HepG2 (cell line): ENCODE results near the gene PEF1. TPM values are rescaled to one million over a fixed set of nuclear protein-coding genes. Genes with fewer than 3 reads are reported as not detected.
A peak's percentile ranks its signal among the peaks of the same experiment; 100 is the strongest.

Source experiments
- ATAC-seq: fragments of 200-7000 bp; cut with Tn5 transposase; 3 replicates; pipeline ENCODE4 v1.9.1; 2020; ENCODE audit warnings: mild to moderate bottlenecking, moderate library complexity
- BruUV-seq: library from RNA; stranded (reverse); fragments of 400-500 nt; replicated peaks from 2 replicates; lab custom pipeline; 2021; lab: Mats Ljungman, UMichigan
- CTCF ChIA-PET: fragments of 300-600 bp; formaldehyde crosslinking; extraction: SDS; loops from one replicate; lab custom pipeline; 2021; ENCODE audit warnings: low total read pairs, inconsistent platforms, low intra/inter-chr PET ratio; lab: Yijun Ruan, JAX
- POLR2A ChIA-PET: fragments of 350-600 bp; sonication (Branson Sonifier 250); formaldehyde crosslinking; loops from one replicate; lab custom pipeline; 2020; ENCODE audit warnings: antibody characterized with exemption, inconsistent platforms; lab: Yijun Ruan, JAX
- DNase-seq: peaks from one replicate; pipeline ENCODE4 v3.0.0-alpha.2; 2015; ENCODE audit warnings: low spot score
- FAIRE-seq: peaks from 3 replicates; lab custom pipeline; 2011; peaks lifted over from hg19 to GRCh38; lab: Jason Lieb, UNC
- H2AFZ ChIP-seq: one replicate; pipeline ENCODE4 v1.6.1; 2011; ENCODE audit warnings: low read length, inconsistent platforms
- H3K27ac ChIP-seq: fragments of 300-600 bp; 3 replicates; pipeline ENCODE4 v1.8.0; 2011; ENCODE audit warnings: mixed run types, mild to moderate bottlenecking, mixed read lengths, low read length, inconsistent platforms; ENCODE audit not compliant: insufficient read depth; ENCODE audit errors: extremely low read length
- H3K27me3 ChIP-seq, 2 experiments: fragments of 200-600 bp in 1 of 2; 2 replicates in 1 of 2; 3 replicates in 1 of 2; pipeline versions ENCODE4 v1.6.0 to v1.8.0; 2011; ENCODE audit warnings: low read length in 2 of 2, mild to moderate bottlenecking in 2 of 2, moderate library complexity in 2 of 2, inconsistent platforms in 1 of 2; ENCODE audit not compliant: insufficient read depth in 2 of 2, control insufficient read depth in 1 of 2
- H3K36me3 ChIP-seq, 2 experiments: fragments of 200-600 bp in 1 of 2; replicated peaks in 1 of 2; 2 replicates in 1 of 2; 3 replicates in 1 of 2; pipeline versions ENCODE4 v1.5.1 to v1.8.0; 2011; ENCODE audit warnings: low read length in 2 of 2, inconsistent platforms in 1 of 2; ENCODE audit not compliant: insufficient read depth in 2 of 2, control insufficient read depth in 1 of 2
- H3K4me1 ChIP-seq: 2 replicates; pipeline ENCODE4 v1.5.1; 2012; ENCODE audit warnings: low read length, inconsistent platforms; ENCODE audit not compliant: insufficient read depth
- H3K4me2 ChIP-seq: 2 replicates; pipeline ENCODE4 v1.6.0; 2011; ENCODE audit warnings: low read depth, low read length, inconsistent platforms
- H3K4me3 ChIP-seq, 3 experiments: fragments of 200-600 bp in 1 of 3; sonication (generic), shearing (Covaris generic) in 1 of 3; replicated peaks in 1 of 3; 2 replicates each; pipeline ENCODE4 v1.5.1; 2011 to 2016; ENCODE audit warnings: low read length in 3 of 3, inconsistent platforms in 2 of 3, low read depth in 2 of 3, mild to moderate bottlenecking in 2 of 3, control low read depth in 1 of 3, mixed read lengths in 1 of 3; ENCODE audit not compliant: insufficient read depth in 1 of 3
- H3K79me2 ChIP-seq: one replicate; pipeline ENCODE4 v1.6.1; 2011; ENCODE audit warnings: low read length, inconsistent platforms; ENCODE audit not compliant: insufficient read depth
- H3K9ac ChIP-seq: 2 replicates; pipeline ENCODE4 v1.6.0; 2011; ENCODE audit warnings: mild to moderate bottlenecking, low read depth, low read length, inconsistent platforms; ENCODE audit not compliant: insufficient read depth
- H3K9me3 ChIP-seq: 2 replicates; pipeline ENCODE4 v1.5.1; 2012; ENCODE audit warnings: mild to moderate bottlenecking, low read length
- H4K20me1 ChIP-seq: 2 replicates; pipeline ENCODE4 v1.6.0; 2011; ENCODE audit warnings: inconsistent platforms, mild to moderate bottlenecking, low read length, moderate library complexity; ENCODE audit not compliant: insufficient read depth
- CBX2 ChIP-seq, 2 experiments: fragments of 200-600 bp in 1 of 2; sonication (generic); formaldehyde crosslinking in 1 of 2; IDR thresholded peaks; 2 replicates each; pipeline versions ENCODE4 v1.7.0 to v1.8.1; 2018 to 2022; ENCODE audit warnings: low read depth in 2 of 2, low read length in 1 of 2, mild to moderate bottlenecking in 1 of 2, missing genetic modification reagents in 1 of 2
- FOXP1 ChIP-seq, 2 experiments: fragments of 450-650 bp in 1 of 2; IDR thresholded peaks; 2 replicates each; pipeline ENCODE4 v1.6.1; 2017 to 2018; ENCODE audit warnings: antibody characterized with exemption in 1 of 2
- KMT2B ChIP-seq: IDR thresholded peaks from 2 replicates; pipeline ENCODE4 v1.6.1; 2016; ENCODE audit warnings: missing genetic modification reagents, missing compliant biosample characterization
- PHF21A ChIP-seq: sonication (generic); formaldehyde crosslinking; IDR thresholded peaks from 2 replicates; pipeline ENCODE4 v1.5.0; 2020; ENCODE audit warnings: mild to moderate bottlenecking, missing genetic modification reagents
- POLR2A ChIP-seq, 2 experiments: IDR thresholded peaks; 2 replicates each; pipeline ENCODE4 v1.6.1; 2011; ENCODE audit warnings: low read depth in 2 of 2, low read length in 2 of 2, mild to moderate bottlenecking in 1 of 2, moderate library complexity in 1 of 2; ENCODE audit not compliant: insufficient read depth in 1 of 2
- PRDM4 ChIP-seq: sonication (generic); formaldehyde crosslinking; IDR thresholded peaks from 2 replicates; pipeline ENCODE4 v1.9.0; 2021; ENCODE audit warnings: missing genetic modification reagents, borderline replicate concordance
- RBFOX2 ChIP-seq: fragments of 200-400 bp; formaldehyde crosslinking; IDR thresholded peaks from 2 replicates; pipeline ENCODE4 v1.6.1; 2017; ENCODE audit warnings: low read depth, mild to moderate bottlenecking, low read length
- SALL1 ChIP-seq: sonication (generic); formaldehyde crosslinking; IDR thresholded peaks from 2 replicates; pipeline ENCODE4 v1.8.0; 2022; ENCODE audit warnings: mild to moderate bottlenecking, missing genetic modification reagents
- SIX1 ChIP-seq: sonication (generic); formaldehyde crosslinking; IDR thresholded peaks from 2 replicates; pipeline ENCODE4 v1.4.0; 2020; ENCODE audit warnings: missing genetic modification reagents, borderline replicate concordance
- SOX5 ChIP-seq: IDR thresholded peaks from 2 replicates; pipeline ENCODE4 v1.6.1; 2016; ENCODE audit warnings: borderline replicate concordance
- SOX6 ChIP-seq, 2 experiments: fragments of 450-650 bp in 1 of 2; sonication (generic) in 1 of 2; formaldehyde crosslinking in 1 of 2; IDR thresholded peaks; 2 replicates each; pipeline versions ENCODE4 v1.4.0 to v1.6.1; 2017 to 2020; ENCODE audit warnings: antibody characterized with exemption in 1 of 2, mild to moderate bottlenecking in 1 of 2, missing genetic modification reagents in 1 of 2
- ZKSCAN1 ChIP-seq: fragments of 150-350 bp; IDR thresholded peaks from 2 replicates; pipeline ENCODE4 v1.6.1; 2014; ENCODE audit warnings: low read length
- ZNF101 ChIP-seq: sonication (generic); formaldehyde crosslinking; IDR thresholded peaks from 2 replicates; pipeline ENCODE4 v1.4.0; 2020; ENCODE audit warnings: mild to moderate bottlenecking, low read depth, missing genetic modification reagents, borderline replicate concordance
- WGBS: methylation state at CpG from one replicate; pipeline ENCODE4 v1.1.6; 2017; ENCODE audit warnings: low lambda C conversion rate; 5-methylcytosine and 5-hydroxymethylcytosine counted together
- in situ Hi-C: cut with HindIII; loops from 2 replicates; pipeline ENCODE4 v1.10.0; 2017; ENCODE audit warnings: low pct_unique_long_range_greater_than_20kb; ENCODE audit not compliant: extremely low pct_ligation_motif_present
- intact Hi-C: fragments of 100-400 bp; cut with micrococcal nuclease; formaldehyde crosslinking; loops from one replicate; pipeline ENCODE4 v1.10.0; 2022; ENCODE audit not compliant: unreplicated experiment
- polyA plus RNA-seq, 8 experiments: library from polyadenylated mRNA; depleted of rRNA in 3 of 8; stranded (reverse) in 7 of 8; unstranded in 1 of 8; fragments of >200 nt; fragmentation: Illumina TruSeq in 4 of 8; extraction: Trizol in 4 of 8; gene quantifications; 2 replicates each; pipeline versions ENCODE4 v1.2.1 to v1.2.3, GENCODE V29; 2011 to 2016; ENCODE audit warnings: low read depth in 4 of 8, missing spikeins in 1 of 8, mixed read lengths in 1 of 8; ENCODE audit not compliant: insufficient read depth in 1 of 8
- total RNA-seq, 5 experiments: library from RNA; depleted of rRNA; stranded (reverse); fragments of >200 nt; fragmentation: Illumina TruSeq; extraction: Trizol; gene quantifications; 2 replicates each; pipeline ENCODE4 v1.2.3, GENCODE V29; 2016; ENCODE audit warnings: low read depth in 1 of 5

The PEF1 gene
- total and polyA plus RNA-seq, 2 of the 13 experiments (the other 11 are each of a cell fraction or from before 2014, with no cell fraction given): 57.1 to 57.8 TPM

- peaks cover 12 to 26% of the 10 kb centered on the region in 2 experiments; a peak in 4 of 5 replicates for H3K36me3 ChIP-seq
- FAIRE-seq: no peak
- H3K4me2 ChIP-seq: no peak overlapping the region
- H3K27ac ChIP-seq: no peak overlapping the region
- no TSS peak for BruUV-seq
- TF ChIP-seq ZKSCAN1: peak; percentile 76
- no peak for TF ChIP-seq RBFOX2
- POLR2A ChIA-PET: no interaction called here
- H3K27me3 ChIP-seq: no peaks in the 10 kb centered on the region
- in situ Hi-C loops: no loop called here
- CTCF ChIA-PET: no interaction called here
- H4K20me1 ChIP-seq: no peaks in the 10 kb centered on the region
- no peak overlapping the region for H2AFZ ChIP-seq
- intact Hi-C loops: no loop called here
- H3K79me2 ChIP-seq: no peaks in the 10 kb centered on the region
- no peaks in the 10 kb centered on the region for H3K4me1 ChIP-seq
- no peaks in the 10 kb centered on the region for H3K9me3 ChIP-seq
- no peak overlapping the region for H3K4me3 ChIP-seq
- no peak; the same call in 2 of the 3 replicates for ATAC-seq
- WGBS: 91% methylated on average over 3 of the region's 4 CpGs
- no peak for DNase-seq
- no peak overlapping the region for H3K9ac ChIP-seq
These were observed 19.0 kb downstream of the PEF1 start for GRCh38 chr1:31625561-31626222.

- ATAC-seq (no peak; the same call in 2 of the 3 replicates), FAIRE-seq (no peak), DNase-seq (no peak)
- in situ Hi-C loops (no loop called here), intact Hi-C loops (no loop called here)
- Histone ChIP-seq H3K27me3 (no peaks in the 10 kb centered on the region), H2AFZ (no peak overlapping the region), H3K79me2 (no peaks in the 10 kb centered on the region), H3K36me3 (peaks cover 9 to 18% of the 10 kb centered on the region in 2 experiments; a peak in 4 of 5 replicates), H3K4me2 (no peak overlapping the region), H3K27ac (no peak overlapping the region), H3K9me3 (no peaks in the 10 kb centered on the region), H3K4me3 (no peak overlapping the region), H4K20me1 (no peaks in the 10 kb centered on the region), H3K9ac (no peak overlapping the region), H3K4me1 (no peaks in the 10 kb centered on the region)
- ChIA-PET CTCF (no interaction called here), POLR2A (no interaction called here)
- WGBS: 96% methylated on average over 7 of the region's 16 CpGs
- BruUV-seq: no TSS peak
- TF ChIP-seq PRDM4 (CRISPR knock-in tag) (no peak), FOXP1 (IDR thresholded peaks at IDR 0.05) (no peak), FOXP1 (CRISPR knock-in tag; IDR thresholded peaks at IDR 0.05) (no peak), SALL1 (CRISPR knock-in tag) (no peak), POLR2A (IDR thresholded peaks at IDR 0.05; ENCODE audit: insufficient read depth in 1 of 2, low read depth in 2 of 2, low read length in 2 of 2) (no peak), ZNF101 (no peak), SIX1 (CRISPR knock-in tag) (no peak), SOX6 (IDR thresholded peaks at IDR 0.05) (no peak), SOX6 (CRISPR knock-in tag; IDR thresholded peaks at IDR 0.05) (no peak), PHF21A (no peak), CBX2 (IDR thresholded peaks at IDR 0.05; ENCODE audit: low read depth, low read length) (no peak), CBX2 (CRISPR knock-in tag; IDR thresholded peaks at IDR 0.05; ENCODE audit: low read depth) (no peak), SOX5 (CRISPR knock-in tag) (no peak), KMT2B (CRISPR knock-in tag) (no peak)
These were observed 19.8 kb downstream of the PEF1 start for GRCh38 chr1:31624731-31625514.
